Suprapubic skin (tissue), 4 donors: ENCODE measurements around the gene APLP2. TPM values are rescaled to one million over a fixed set of nuclear protein-coding genes. Genes with fewer than 3 reads are reported as not detected.

Experiments used
- DNase-seq, 2 donors: peaks; one replicate each; pipeline ENCODE4 v3.0.0-alpha.2; 2019; ENCODE audit warnings: low spot score in 2 of 2
- H3K27ac ChIP-seq: fragments of 200-600 bp; sonication (generic); one replicate; pipeline ENCODE4 v1.5.1; 2019
- H3K27me3 ChIP-seq: fragments of 200-600 bp; sonication (generic); one replicate; pipeline ENCODE4 v1.5.1; 2019
- H3K36me3 ChIP-seq: fragments of 200-600 bp; sonication (generic); one replicate; pipeline ENCODE4 v1.5.1; 2019
- H3K4me1 ChIP-seq: fragments of 200-600 bp; sonication (generic); one replicate; pipeline ENCODE4 v1.5.1; 2019
- H3K4me3 ChIP-seq: fragments of 200-600 bp; sonication (generic); one replicate; pipeline ENCODE4 v1.5.1; 2019; ENCODE audit warnings: mild to moderate bottlenecking
- H3K9me3 ChIP-seq: fragments of 200-600 bp; sonication (generic); one replicate; pipeline ENCODE4 v1.5.1; 2019
- CTCF ChIP-seq, 2 donors: fragments of 200-600 bp in 1 of 2; fragments of 450-650 bp in 1 of 2; sonication (generic) in 1 of 2; IDR thresholded peaks; one replicate each; pipeline ENCODE4 v1.5.1; 2016 to 2019; ENCODE audit warnings: antibody characterized with exemption in 2 of 2, mild to moderate bottlenecking in 1 of 2, moderate library complexity in 1 of 2
- EP300 ChIP-seq: sonication (generic); formaldehyde crosslinking; IDR thresholded peaks from one replicate; pipeline ENCODE4 v1.6.1; 2017; ENCODE audit warnings: antibody characterized with exemption
- POLR2A ChIP-seq, 2 donors: fragments of 450-650 bp; IDR thresholded peaks; one replicate each; pipeline ENCODE4 v1.6.1; 2017; ENCODE audit warnings: antibody characterized with exemption in 2 of 2, mild to moderate bottlenecking in 2 of 2, moderate library complexity in 2 of 2
- POLR2AphosphoS5 ChIP-seq, 3 donors: sonication (generic); formaldehyde crosslinking; IDR thresholded peaks; one replicate each; pipeline ENCODE4 v1.6.1; 2017; ENCODE audit warnings: antibody characterized with exemption in 3 of 3
- WGBS: methylation state at CpG from one replicate; pipeline ENCODE4 v1.1.5; 2018; 5-methylcytosine and 5-hydroxymethylcytosine counted together
- total RNA-seq, 4 donors: library from RNA; depleted of rRNA; stranded (reverse); fragments of >200 nt; gene quantifications; one replicate each; pipeline ENCODE4 v1.1.0, GENCODE V29; 2016

APLP2 gene
- total RNA-seq, 4 donors from 2014 or later, result 150 to 237 (median 174) TPM

- peaks cover 16% of the 10 kb centered on the region for H3K4me1 ChIP-seq
- no peaks in the 10 kb centered on the region for H3K27me3 ChIP-seq
- no peaks in the 10 kb centered on the region for H3K9me3 ChIP-seq
- WGBS, result 92% methylated on average over 32 of the region's 32 CpGs
- no peak for DNase-seq
- no peak overlapping the region for H3K4me3 ChIP-seq
- TF ChIP-seq POLR2AphosphoS5 (IDR thresholded peaks at IDR 0.05), result no peak
- TF ChIP-seq CTCF (IDR thresholded peaks at IDR 0.05), result no peak
- no peak for TF ChIP-seq EP300
- TF ChIP-seq POLR2A (IDR thresholded peaks at IDR 0.05), result no peak
- no peak overlapping the region for H3K27ac ChIP-seq
- peaks cover 40% of the 10 kb centered on the region for H3K36me3 ChIP-seq
Observed at GRCh38 chr11:130123414-130124040, 53.8 kb downstream of the APLP2 start.

GRCh38 chr11:130124096-130124495, 54.4 kb downstream of the APLP2 start:
- peaks cover 46% of the 10 kb centered on the region for H3K36me3 ChIP-seq
- H3K27ac ChIP-seq, result peak overlapping the region; percentile 11
- peaks cover 16% of the 10 kb centered on the region for H3K4me1 ChIP-seq
- H3K4me3 ChIP-seq, result no peak overlapping the region
- no peaks in the 10 kb centered on the region for H3K9me3 ChIP-seq
- 14% methylated on average over 4 of the region's 4 CpGs for WGBS
- H3K27me3 ChIP-seq, result no peaks in the 10 kb centered on the region
- TF ChIP-seq POLR2A (IDR thresholded peaks at IDR 0.05) (no peak), EP300 (no peak), POLR2AphosphoS5 (IDR thresholded peaks at IDR 0.05) (peak in 2 of 3 donors; percentile 53 to 66), CTCF (IDR thresholded peaks at IDR 0.05) (no peak)
- DNase-seq, result peak in 1 of 2 donors; percentile 84

- no peaks in the 10 kb centered on the region for H3K9me3 ChIP-seq
- no peak overlapping the region for H3K27ac ChIP-seq
- H3K27me3 ChIP-seq, result no peaks in the 10 kb centered on the region
- no peak for DNase-seq
- no peak overlapping the region for H3K4me3 ChIP-seq
- H3K36me3 ChIP-seq, result peaks cover 61% of the 10 kb centered on the region
- H3K4me1 ChIP-seq, result peaks cover 16% of the 10 kb centered on the region
- 87% methylated on average over 4 of the region's 4 CpGs for WGBS
- TF ChIP-seq CTCF (IDR thresholded peaks at IDR 0.05) (no peak), EP300 (no peak), POLR2A (IDR thresholded peaks at IDR 0.05) (no peak), POLR2AphosphoS5 (IDR thresholded peaks at IDR 0.05) (no peak)
Observed at GRCh38 chr11:130125638-130126037, 55.9 kb downstream of the APLP2 start.

- H3K36me3 ChIP-seq, result peaks cover 67% of the 10 kb centered on the region
- no peak overlapping the region for H3K4me3 ChIP-seq
- H3K27ac ChIP-seq, result no peak overlapping the region
- 99% methylated on average over 5 of the region's 5 CpGs for WGBS
- no peaks in the 10 kb centered on the region for H3K9me3 ChIP-seq
- no peak for TF ChIP-seq POLR2A (IDR thresholded peaks at IDR 0.05)
- TF ChIP-seq EP300, result no peak
- TF ChIP-seq POLR2AphosphoS5 (IDR thresholded peaks at IDR 0.05), result no peak
- TF ChIP-seq CTCF (IDR thresholded peaks at IDR 0.05), result no peak
- H3K27me3 ChIP-seq, result no peaks in the 10 kb centered on the region
- DNase-seq, result no peak
- peaks cover 17% of the 10 kb centered on the region for H3K4me1 ChIP-seq
Observed at GRCh38 chr11:130126516-130126915, 56.8 kb downstream of the APLP2 start.

GRCh38 chr11:130127509-130127908, 57.8 kb downstream of the APLP2 start:
- H3K9me3 ChIP-seq, result no peaks in the 10 kb centered on the region
- H3K27me3 ChIP-seq, result no peaks in the 10 kb centered on the region
- H3K4me1 ChIP-seq, result peaks cover 24% of the 10 kb centered on the region
- TF ChIP-seq EP300 (no peak), POLR2AphosphoS5 (IDR thresholded peaks at IDR 0.05) (no peak), CTCF (IDR thresholded peaks at IDR 0.05) (no peak), POLR2A (IDR thresholded peaks at IDR 0.05) (no peak)
- 87% methylated on average over 4 of the region's 4 CpGs for WGBS
- no peak overlapping the region for H3K27ac ChIP-seq
- no peak overlapping the region for H3K4me3 ChIP-seq
- H3K36me3 ChIP-seq, result peaks cover 70% of the 10 kb centered on the region
- no peak for DNase-seq
